ENCODE data around the gene CDC42BPB. TPM values are rescaled to one million over a fixed set of nuclear protein-coding genes. Genes with fewer than 3 reads are reported as not detected.

CDC42BPB gene
- total and polyA plus RNA-seq, 5 donors from 2014 or later: 0.08 to 19.2 (median 0.41) TPM

GRCh38 chr14:103059556-103059955 is 2.2 kb upstream of the CDC42BPB start:
- H3K4me1 Mint-ChIP-seq: peaks cover 7 to 23% (median 14%) of the 10 kb centered on the region in 4 donors
- Histone ChIP-seq H3K27ac (ENCODE audit: insufficient read depth, low read length, poor library complexity, severe bottlenecking) (no peak overlapping the region), H3K36me3 (ENCODE audit: control insufficient read depth, insufficient read depth, low read length) (no peaks in the 10 kb centered on the region), H3K9me3 (ENCODE audit: control insufficient read depth in 2 of 2, low read length in 2 of 2) (no peaks in the 10 kb centered on the region), H3K4me3 (ENCODE audit: low read depth, low read length) (no peak overlapping the region), H3K27me3 (ENCODE audit: control insufficient read depth, insufficient read depth, low read length) (peaks cover 6% of the 10 kb centered on the region), H3K4me1 (ENCODE audit: control insufficient read depth, insufficient read depth, low read length, poor library complexity, severe bottlenecking) (peaks cover 4% of the 10 kb centered on the region)
- peaks cover 0 to 2% (median 0%) of the 10 kb centered on the region in 7 donors for H3K9me3 Mint-ChIP-seq
- DNase-seq: no peak
- H3K27ac Mint-ChIP-seq: no peak overlapping the region
- H3K4me3 Mint-ChIP-seq: peak overlapping the region; percentile 5 to 81 (median 24)
- no peaks in the 10 kb centered on the region for H3K36me3 Mint-ChIP-seq
- H3K27me3 Mint-ChIP-seq: peaks cover 11% of the 10 kb centered on the region
- ATAC-seq (ENCODE audit: low read depth in 2 of 2): no peak

GRCh38 chr14:103058164-103059055 is 1.1 kb upstream of the CDC42BPB start:
- peaks cover 0 to 2% (median 0%) of the 10 kb centered on the region in 7 donors for H3K9me3 Mint-ChIP-seq
- H3K36me3 ChIP-seq (ENCODE audit: control insufficient read depth, insufficient read depth, low read length): no peaks in the 10 kb centered on the region
- H3K36me3 Mint-ChIP-seq: no peaks in the 10 kb centered on the region
- no peak overlapping the region for H3K4me3 ChIP-seq (ENCODE audit: low read depth, low read length)
- peak overlapping the region; percentile 59 to 70 (median 66) for H3K4me3 Mint-ChIP-seq
- H3K27ac Mint-ChIP-seq: no peak overlapping the region
- H3K9me3 ChIP-seq (ENCODE audit: control insufficient read depth in 2 of 2, low read length in 2 of 2): no peaks in the 10 kb centered on the region
- ATAC-seq (ENCODE audit: low read depth in 2 of 2) (no peak), DNase-seq (no peak)
- no peak overlapping the region for H3K27ac ChIP-seq (ENCODE audit: insufficient read depth, low read length, poor library complexity, severe bottlenecking)
- peaks cover 6% of the 10 kb centered on the region for H3K27me3 ChIP-seq (ENCODE audit: control insufficient read depth, insufficient read depth, low read length)
- H3K4me1 Mint-ChIP-seq: peaks cover 7 to 23% (median 14%) of the 10 kb centered on the region in 4 donors
- H3K27me3 Mint-ChIP-seq: peaks cover 11% of the 10 kb centered on the region
- H3K4me1 ChIP-seq (ENCODE audit: control insufficient read depth, insufficient read depth, low read length, poor library complexity, severe bottlenecking): peaks cover 4% of the 10 kb centered on the region

DNA sequence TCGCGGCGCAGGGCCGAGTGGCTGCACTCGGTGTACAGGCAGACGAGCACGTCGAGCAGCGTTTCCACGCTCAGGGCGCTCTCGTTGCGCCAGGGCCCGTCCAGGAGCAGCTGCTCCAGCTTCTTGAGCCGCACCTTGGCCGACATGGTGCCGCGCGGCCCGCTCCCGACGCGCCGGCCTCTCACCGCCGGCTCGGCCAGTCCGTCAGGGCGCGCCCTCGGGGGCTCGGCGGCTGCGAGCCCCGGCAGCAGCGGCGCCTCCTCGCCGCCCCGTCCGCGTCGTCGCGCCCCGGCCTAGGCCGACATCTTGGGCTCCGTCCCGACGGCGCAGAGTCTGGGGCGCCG is 349 bp downstream of the CDC42BPB start:
- H3K27me3 Mint-ChIP-seq: peaks cover 6% of the 10 kb centered on the region
- Histone ChIP-seq H3K9me3 (ENCODE audit: control insufficient read depth in 2 of 2, low read length in 2 of 2) (no peaks in the 10 kb centered on the region), H3K27ac (ENCODE audit: insufficient read depth, low read length, poor library complexity, severe bottlenecking) (no peak overlapping the region), H3K4me1 (ENCODE audit: control insufficient read depth, insufficient read depth, low read length, poor library complexity, severe bottlenecking) (peaks cover 4% of the 10 kb centered on the region), H3K36me3 (ENCODE audit: control insufficient read depth, insufficient read depth, low read length) (no peaks in the 10 kb centered on the region), H3K4me3 (ENCODE audit: low read depth, low read length) (no peak overlapping the region), H3K27me3 (ENCODE audit: control insufficient read depth, insufficient read depth, low read length) (peaks cover 6% of the 10 kb centered on the region)
- H3K36me3 Mint-ChIP-seq: no peaks in the 10 kb centered on the region
- ATAC-seq (ENCODE audit: low read depth in 2 of 2): no peak
- peaks cover 7 to 23% (median 14%) of the 10 kb centered on the region in 4 donors for H3K4me1 Mint-ChIP-seq
- H3K4me3 Mint-ChIP-seq: no peak overlapping the region
- peaks cover 0 to 2% (median 0%) of the 10 kb centered on the region in 7 donors for H3K9me3 Mint-ChIP-seq
- H3K27ac Mint-ChIP-seq: no peak overlapping the region
- no peak for DNase-seq

GRCh38 chr14:103056322-103057027 is 874 bp downstream of the CDC42BPB start:
- no peaks in the 10 kb centered on the region for H3K36me3 ChIP-seq (ENCODE audit: control insufficient read depth, insufficient read depth, low read length)
- H3K4me1 ChIP-seq (ENCODE audit: control insufficient read depth, insufficient read depth, low read length, poor library complexity, severe bottlenecking): peaks cover 4% of the 10 kb centered on the region
- peak overlapping the region; percentile 76 to 91 (median 84) for H3K4me3 Mint-ChIP-seq
- no peak overlapping the region for H3K4me3 ChIP-seq (ENCODE audit: low read depth, low read length)
- peaks cover 7 to 23% (median 14%) of the 10 kb centered on the region in 4 donors for H3K4me1 Mint-ChIP-seq
- no peak for ATAC-seq (ENCODE audit: low read depth in 2 of 2)
- no peaks in the 10 kb centered on the region for H3K9me3 ChIP-seq (ENCODE audit: control insufficient read depth in 2 of 2, low read length in 2 of 2)
- peaks cover 6% of the 10 kb centered on the region for H3K27me3 ChIP-seq (ENCODE audit: control insufficient read depth, insufficient read depth, low read length)
- H3K27me3 Mint-ChIP-seq: peaks cover 6% of the 10 kb centered on the region
- DNase-seq: no peak
- peaks cover 0 to 2% (median 0%) of the 10 kb centered on the region in 7 donors for H3K9me3 Mint-ChIP-seq
- H3K27ac Mint-ChIP-seq: no peak overlapping the region
- no peak overlapping the region for H3K27ac ChIP-seq (ENCODE audit: insufficient read depth, low read length, poor library complexity, severe bottlenecking)
- no peaks in the 10 kb centered on the region for H3K36me3 Mint-ChIP-seq

- Mint-ChIP-seq H3K4me1 (peaks cover 7 to 23% (median 14%) of the 10 kb centered on the region in 4 donors), H3K27ac (peak overlapping the region in 1 of 3 donors; percentile 28), H3K9me3 (peaks cover 0 to 2% (median 0%) of the 10 kb centered on the region in 7 donors), H3K27me3 (peaks cover 6% of the 10 kb centered on the region), H3K4me3 (peak overlapping the region; percentile 76 to 91 (median 83)), H3K36me3 (no peaks in the 10 kb centered on the region)
- H3K27ac ChIP-seq (ENCODE audit: insufficient read depth, low read length, poor library complexity, severe bottlenecking): no peak overlapping the region
- DNase-seq (no peak), ATAC-seq (ENCODE audit: low read depth in 2 of 2) (no peak)
- no peak overlapping the region for H3K4me3 ChIP-seq (ENCODE audit: low read depth, low read length)
- H3K27me3 ChIP-seq (ENCODE audit: control insufficient read depth, insufficient read depth, low read length): peaks cover 6% of the 10 kb centered on the region
- no peaks in the 10 kb centered on the region for H3K36me3 ChIP-seq (ENCODE audit: control insufficient read depth, insufficient read depth, low read length)
- peaks cover 4% of the 10 kb centered on the region for H3K4me1 ChIP-seq (ENCODE audit: control insufficient read depth, insufficient read depth, low read length, poor library complexity, severe bottlenecking)
- no peaks in the 10 kb centered on the region for H3K9me3 ChIP-seq (ENCODE audit: control insufficient read depth in 2 of 2, low read length in 2 of 2)
Measured at GRCh38 chr14:103055695-103056094, 1.7 kb downstream of the CDC42BPB start.

GRCh38 chr14:103052407-103052806 is 4.9 kb downstream of the CDC42BPB start:
- no peak overlapping the region for H3K4me3 Mint-ChIP-seq

GRCh38 chr14:103050935-103051334 is 6.4 kb downstream of the CDC42BPB start:
- Histone ChIP-seq H3K27ac (ENCODE audit: insufficient read depth, low read length, poor library complexity, severe bottlenecking) (no peak overlapping the region), H3K9me3 (ENCODE audit: control insufficient read depth in 2 of 2, low read length in 2 of 2) (no peaks in the 10 kb centered on the region), H3K36me3 (ENCODE audit: control insufficient read depth, insufficient read depth, low read length) (no peaks in the 10 kb centered on the region), H3K4me1 (ENCODE audit: control insufficient read depth, insufficient read depth, low read length, poor library complexity, severe bottlenecking) (no peaks in the 10 kb centered on the region), H3K4me3 (ENCODE audit: low read depth, low read length) (no peak overlapping the region), H3K27me3 (ENCODE audit: control insufficient read depth, insufficient read depth, low read length) (no peaks in the 10 kb centered on the region)
- Mint-ChIP-seq H3K4me1 (peaks cover 4 to 19% (median 6%) of the 10 kb centered on the region in 4 donors), H3K36me3 (no peaks in the 10 kb centered on the region), H3K27me3 (no peaks in the 10 kb centered on the region), H3K9me3 (no peaks in the 10 kb centered on the region), H3K27ac (no peak overlapping the region), H3K4me3 (no peak overlapping the region)
- ATAC-seq (ENCODE audit: low read depth in 2 of 2) (no peak), DNase-seq (no peak)

More at GRCh38 chr14:103052407-103052806, 4.9 kb downstream of the CDC42BPB start:
- H3K36me3 ChIP-seq (ENCODE audit: control insufficient read depth, insufficient read depth, low read length): no peaks in the 10 kb centered on the region
- no peak overlapping the region for H3K27ac ChIP-seq (ENCODE audit: insufficient read depth, low read length, poor library complexity, severe bottlenecking)
- H3K27me3 ChIP-seq (ENCODE audit: control insufficient read depth, insufficient read depth, low read length): peaks cover 2% of the 10 kb centered on the region
- H3K4me1 ChIP-seq (ENCODE audit: control insufficient read depth, insufficient read depth, low read length, poor library complexity, severe bottlenecking): no peaks in the 10 kb centered on the region
- no peak for ATAC-seq (ENCODE audit: low read depth in 2 of 2)
- no peaks in the 10 kb centered on the region for H3K36me3 Mint-ChIP-seq
- no peak for DNase-seq
- H3K27me3 Mint-ChIP-seq: peaks cover 6% of the 10 kb centered on the region
- no peaks in the 10 kb centered on the region for H3K9me3 Mint-ChIP-seq
- H3K4me3 ChIP-seq (ENCODE audit: low read depth, low read length): no peak overlapping the region
- no peak overlapping the region for H3K27ac Mint-ChIP-seq
- peaks cover 6 to 23% (median 8%) of the 10 kb centered on the region in 4 donors for H3K4me1 Mint-ChIP-seq
- H3K9me3 ChIP-seq (ENCODE audit: control insufficient read depth in 2 of 2, low read length in 2 of 2): no peaks in the 10 kb centered on the region

Data from CD4-positive, CD25-positive, alpha-beta regulatory T cell (primary cell).